WERI-Rb-1 (cell line): ENCODE data around the gene ST3GAL6.

ENCODE experiments used
- DNase-seq: peaks from one replicate; pipeline ENCODE4 v3.0.0-alpha.2; 2020
- H3K27ac ChIP-seq: fragments of 250-450 bp; sonication (Bioruptor Pico); 2 replicates; pipeline ENCODE4 v1.5.1; 2020; ENCODE audit warnings: mild to moderate bottlenecking, moderate library complexity
- H3K27me3 ChIP-seq: fragments of 250-450 bp; sonication (Bioruptor Pico); 2 replicates; pipeline ENCODE4 v1.5.1; 2021; ENCODE audit warnings: mild to moderate bottlenecking, low read depth, moderate library complexity; ENCODE audit not compliant: insufficient read depth, severe bottlenecking
- H3K36me3 ChIP-seq: fragments of 250-450 bp; sonication (Bioruptor Pico); 2 replicates; pipeline ENCODE4 v1.5.1; 2020; ENCODE audit warnings: mild to moderate bottlenecking, moderate library complexity
- H3K4me3 ChIP-seq: 2 replicates; pipeline ENCODE4 v1.5.1; 2011; ENCODE audit warnings: low read depth, mild to moderate bottlenecking, control low read depth, low read length
- H3K9me3 ChIP-seq: fragments of 250-450 bp; sonication (Bioruptor Pico); 2 replicates; pipeline ENCODE4 v1.5.1; 2021; ENCODE audit warnings: mild to moderate bottlenecking, moderate library complexity; ENCODE audit not compliant: severe bottlenecking
- TF ChIP-seq, protein P1 (sequence below): IDR thresholded peaks from 2 replicates; pipeline ENCODE4 v1.5.1; 2011; ENCODE audit warnings: low read depth, mild to moderate bottlenecking, control low read depth, inconsistent platforms, low read length

ST3GAL6 gene

DNA sequence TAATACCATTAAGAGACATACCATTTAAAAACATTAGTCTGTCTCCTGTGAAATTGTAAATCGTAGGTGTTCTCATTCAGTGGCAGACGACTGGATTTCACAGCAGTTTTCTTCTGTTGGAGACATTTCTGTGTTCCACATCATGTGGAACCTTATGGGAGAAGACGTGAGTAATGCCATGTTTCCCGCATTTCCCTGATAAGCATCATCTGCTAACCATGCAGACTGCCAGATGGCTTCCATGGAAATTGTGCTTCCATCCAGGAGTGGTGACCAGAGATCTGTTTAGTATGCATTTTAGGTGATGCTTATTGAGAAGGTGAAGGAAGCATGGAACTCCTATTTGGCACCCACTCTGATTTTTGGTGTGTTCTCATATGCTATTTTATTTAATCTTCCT is 28.4 kb upstream of the ST3GAL6 start:
- no peak for DNase-seq
- Histone ChIP-seq H3K4me3 (no peak overlapping the region), H3K27ac (no peak overlapping the region), H3K27me3 (peaks cover 14% of the 10 kb centered on the region), H3K9me3 (no peaks in the 10 kb centered on the region), H3K36me3 (no peaks in the 10 kb centered on the region)
- TF ChIP-seq, protein P1, sequence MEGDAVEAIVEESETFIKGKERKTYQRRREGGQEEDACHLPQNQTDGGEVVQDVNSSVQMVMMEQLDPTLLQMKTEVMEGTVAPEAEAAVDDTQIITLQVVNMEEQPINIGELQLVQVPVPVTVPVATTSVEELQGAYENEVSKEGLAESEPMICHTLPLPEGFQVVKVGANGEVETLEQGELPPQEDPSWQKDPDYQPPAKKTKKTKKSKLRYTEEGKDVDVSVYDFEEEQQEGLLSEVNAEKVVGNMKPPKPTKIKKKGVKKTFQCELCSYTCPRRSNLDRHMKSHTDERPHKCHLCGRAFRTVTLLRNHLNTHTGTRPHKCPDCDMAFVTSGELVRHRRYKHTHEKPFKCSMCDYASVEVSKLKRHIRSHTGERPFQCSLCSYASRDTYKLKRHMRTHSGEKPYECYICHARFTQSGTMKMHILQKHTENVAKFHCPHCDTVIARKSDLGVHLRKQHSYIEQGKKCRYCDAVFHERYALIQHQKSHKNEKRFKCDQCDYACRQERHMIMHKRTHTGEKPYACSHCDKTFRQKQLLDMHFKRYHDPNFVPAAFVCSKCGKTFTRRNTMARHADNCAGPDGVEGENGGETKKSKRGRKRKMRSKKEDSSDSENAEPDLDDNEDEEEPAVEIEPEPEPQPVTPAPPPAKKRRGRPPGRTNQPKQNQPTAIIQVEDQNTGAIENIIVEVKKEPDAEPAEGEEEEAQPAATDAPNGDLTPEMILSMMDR: no peak

DNA sequence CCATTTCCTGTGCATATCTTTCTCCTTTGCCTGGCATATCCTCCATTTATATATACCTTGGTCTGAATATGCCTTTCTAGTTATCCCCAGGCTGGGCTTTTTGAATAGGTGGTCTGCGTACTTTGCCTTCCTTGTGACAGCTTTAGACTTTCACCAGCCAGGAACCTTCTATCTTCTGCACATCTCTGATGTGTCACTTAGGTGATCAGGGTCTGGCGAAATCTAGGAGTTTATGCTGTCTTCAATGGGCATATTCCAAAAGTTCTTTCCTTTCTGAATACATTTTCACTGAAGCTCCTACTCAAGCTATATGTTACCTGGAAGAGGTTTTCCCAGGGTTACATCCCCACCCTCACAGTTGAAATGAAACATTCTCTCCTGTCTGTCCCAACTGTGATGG is 27.8 kb upstream of the ST3GAL6 start:
- DNase-seq: no peak
- Histone ChIP-seq H3K4me3 (no peak overlapping the region), H3K36me3 (no peaks in the 10 kb centered on the region), H3K27me3 (peaks cover 14% of the 10 kb centered on the region), H3K9me3 (no peaks in the 10 kb centered on the region), H3K27ac (no peak overlapping the region)
- TF ChIP-seq, protein P1: no peak

DNA sequence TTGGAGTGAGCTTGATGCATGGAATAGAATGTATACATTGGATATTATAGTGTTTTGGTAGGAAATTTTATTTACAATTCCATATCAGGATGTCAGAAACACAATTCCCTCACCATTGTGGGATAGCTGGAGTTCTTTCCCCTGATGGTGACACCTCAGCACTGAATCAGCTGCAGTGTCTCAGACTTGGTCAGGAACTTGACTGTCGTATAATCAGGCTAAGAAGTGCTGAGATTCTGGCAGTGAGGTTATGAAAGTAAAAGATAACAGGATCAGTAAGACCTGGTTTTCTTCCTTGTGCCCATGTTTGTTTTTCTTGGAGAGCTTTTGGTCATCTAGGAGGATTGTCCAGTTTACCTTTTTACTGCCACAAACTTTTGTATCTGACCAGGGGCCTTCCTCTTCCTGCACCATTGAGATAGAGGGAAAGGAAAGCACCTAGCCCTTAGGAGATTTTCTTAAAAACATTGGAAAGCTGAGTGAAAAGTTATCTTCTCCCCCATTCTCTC is 27.3 kb upstream of the ST3GAL6 start:
- H3K27ac ChIP-seq: no peak overlapping the region
- TF ChIP-seq, protein P1: no peak
- no peak overlapping the region for H3K4me3 ChIP-seq

DNA sequence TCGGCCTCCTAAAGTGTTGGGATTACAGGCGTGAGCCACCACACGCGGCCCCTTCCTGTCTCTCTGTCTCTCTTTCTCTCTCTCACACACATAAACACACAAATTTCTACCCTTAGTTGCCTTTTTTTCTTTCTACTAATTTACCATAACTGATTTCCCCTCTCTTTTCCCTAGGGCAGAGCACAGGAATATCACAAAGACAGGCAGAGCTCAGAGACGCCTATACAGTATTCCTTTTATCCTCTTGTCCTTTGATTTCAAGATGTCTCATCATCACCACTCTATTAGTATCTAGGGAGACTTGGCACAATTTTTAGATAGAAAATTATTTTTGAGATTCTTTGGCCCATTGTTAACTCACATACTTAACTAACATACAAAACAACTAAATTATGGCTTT is 25.8 kb upstream of the ST3GAL6 start:
- Histone ChIP-seq H3K36me3 (no peaks in the 10 kb centered on the region), H3K27me3 (peaks cover 9% of the 10 kb centered on the region), H3K4me3 (no peak overlapping the region), H3K27ac (no peak overlapping the region), H3K9me3 (no peaks in the 10 kb centered on the region)
- no peak for DNase-seq
- TF ChIP-seq, protein P1: no peak

More for the DNA sequence above, 27.3 kb upstream of the ST3GAL6 start:
- no peaks in the 10 kb centered on the region for H3K36me3 ChIP-seq
- no peak for DNase-seq
- H3K27me3 ChIP-seq: peaks cover 14% of the 10 kb centered on the region
- no peaks in the 10 kb centered on the region for H3K9me3 ChIP-seq

DNA sequence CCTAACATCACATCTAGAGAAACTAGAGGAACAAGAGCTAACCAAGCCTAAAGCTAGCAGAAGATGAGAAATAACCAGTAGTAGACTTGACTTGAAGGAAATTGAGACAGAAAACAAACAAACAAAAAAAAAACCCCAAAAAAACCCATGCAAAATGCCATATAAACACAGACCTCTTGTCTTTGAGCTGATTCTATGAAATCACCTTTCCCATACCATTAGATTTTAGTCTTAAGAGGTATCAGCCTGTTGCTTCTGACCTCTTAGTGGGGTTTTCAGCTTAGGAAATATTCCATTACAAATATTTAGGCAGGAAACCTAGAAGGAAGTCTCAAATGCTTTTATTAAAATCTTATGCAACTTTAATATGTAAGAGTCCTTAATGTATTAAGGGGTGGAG is 23.9 kb upstream of the ST3GAL6 start:
- Histone ChIP-seq H3K4me3 (no peak overlapping the region), H3K36me3 (no peaks in the 10 kb centered on the region), H3K27ac (no peak overlapping the region), H3K27me3 (no peaks in the 10 kb centered on the region), H3K9me3 (no peaks in the 10 kb centered on the region)
- TF ChIP-seq, protein P1: no peak
- DNase-seq: no peak

DNA sequence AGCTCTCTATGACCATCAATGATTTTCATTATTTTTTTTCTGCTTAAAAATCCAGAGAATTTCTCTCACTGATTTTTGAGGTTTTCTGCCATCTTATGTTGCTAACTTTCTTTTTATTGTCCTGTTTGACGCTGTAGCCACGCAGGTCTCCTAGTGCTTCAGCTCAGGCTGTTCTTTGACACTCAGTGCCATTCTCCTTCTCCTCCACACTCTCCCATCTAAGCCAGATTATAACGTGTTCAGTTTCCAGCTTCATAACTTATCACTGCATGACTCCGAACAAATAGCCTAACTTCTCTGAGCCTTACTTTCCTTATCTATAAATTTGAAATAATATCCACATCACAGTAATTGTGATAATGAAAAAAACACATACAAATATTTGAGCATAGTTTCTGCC is 22.8 kb upstream of the ST3GAL6 start:
- Histone ChIP-seq H3K4me3 (no peak overlapping the region), H3K27ac (no peak overlapping the region), H3K9me3 (no peaks in the 10 kb centered on the region), H3K27me3 (no peaks in the 10 kb centered on the region), H3K36me3 (no peaks in the 10 kb centered on the region)
- no peak for DNase-seq
- TF ChIP-seq, protein P1: no peak
